GM13976 (cell line): ENCODE results near the gene INTS13.
A peak's percentile ranks its signal among the peaks of the same experiment; 100 is the strongest.

Source experiments
- DNase-seq: peaks from one replicate; pipeline ENCODE4 v3.0.0; 2012; ENCODE audit warnings: low spot score
- in situ Hi-C: fragments of 300-500 bp; cut with MboI; formaldehyde crosslinking; loops from one replicate; pipeline ENCODE4 v1.12.0; 2022; ENCODE audit warnings: low sequenced_read_pairs, mixed read lengths, inconsistent platforms; ENCODE audit not compliant: unreplicated experiment
- TF ChIP-seq, protein P1 (sequence below): IDR thresholded peaks from 2 replicates; pipeline ENCODE4 v1.5.1; 2012; ENCODE audit warnings: borderline replicate concordance, mild to moderate bottlenecking; ENCODE audit not compliant: insufficient read depth; ENCODE audit errors: extremely low read depth, missing control alignments, control extremely low read depth

The INTS13 gene

GRCh38 chr12:26890784-26891183 is 47.0 kb downstream of the INTS13 start:
- in situ Hi-C loops: no loop called here
- TF ChIP-seq, protein P1, sequence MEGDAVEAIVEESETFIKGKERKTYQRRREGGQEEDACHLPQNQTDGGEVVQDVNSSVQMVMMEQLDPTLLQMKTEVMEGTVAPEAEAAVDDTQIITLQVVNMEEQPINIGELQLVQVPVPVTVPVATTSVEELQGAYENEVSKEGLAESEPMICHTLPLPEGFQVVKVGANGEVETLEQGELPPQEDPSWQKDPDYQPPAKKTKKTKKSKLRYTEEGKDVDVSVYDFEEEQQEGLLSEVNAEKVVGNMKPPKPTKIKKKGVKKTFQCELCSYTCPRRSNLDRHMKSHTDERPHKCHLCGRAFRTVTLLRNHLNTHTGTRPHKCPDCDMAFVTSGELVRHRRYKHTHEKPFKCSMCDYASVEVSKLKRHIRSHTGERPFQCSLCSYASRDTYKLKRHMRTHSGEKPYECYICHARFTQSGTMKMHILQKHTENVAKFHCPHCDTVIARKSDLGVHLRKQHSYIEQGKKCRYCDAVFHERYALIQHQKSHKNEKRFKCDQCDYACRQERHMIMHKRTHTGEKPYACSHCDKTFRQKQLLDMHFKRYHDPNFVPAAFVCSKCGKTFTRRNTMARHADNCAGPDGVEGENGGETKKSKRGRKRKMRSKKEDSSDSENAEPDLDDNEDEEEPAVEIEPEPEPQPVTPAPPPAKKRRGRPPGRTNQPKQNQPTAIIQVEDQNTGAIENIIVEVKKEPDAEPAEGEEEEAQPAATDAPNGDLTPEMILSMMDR: no peak
- DNase-seq: no peak

- DNase-seq: peak; percentile 81
- TF ChIP-seq, protein P1: peak; percentile 84
- in situ Hi-C loops: no loop called here
These were observed 52.8 kb downstream of the INTS13 start for GRCh38 chr12:26884765-26885576.

- TF ChIP-seq, protein P1: no peak
- no peak for DNase-seq
- in situ Hi-C loops: no loop called here
These were observed 57.2 kb downstream of the INTS13 start for GRCh38 chr12:26880625-26881024.

DNA sequence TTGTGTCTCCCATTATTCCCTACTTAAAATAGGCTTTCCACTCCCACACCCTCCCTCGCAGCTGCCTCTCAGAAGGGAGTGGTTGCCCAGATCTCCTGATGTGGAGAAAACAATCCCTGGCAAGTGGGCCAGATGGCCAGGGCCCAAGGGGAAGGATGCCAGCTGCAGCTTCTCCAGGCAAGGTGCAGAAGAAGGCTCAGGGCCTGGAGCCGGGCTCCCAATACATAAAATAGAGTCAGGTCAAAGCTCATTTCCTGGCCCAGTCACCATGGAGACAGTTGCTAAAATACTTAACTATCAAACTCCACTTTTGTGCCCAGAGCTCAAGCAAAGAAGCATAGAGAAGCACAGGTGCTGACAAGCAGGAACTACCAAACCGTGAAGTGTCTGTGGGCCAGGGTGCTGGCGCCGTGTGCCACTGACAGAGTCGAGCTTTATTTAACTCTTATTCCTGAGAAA is 59.1 kb downstream of the INTS13 start:
- in situ Hi-C loops: no loop called here
- DNase-seq: no peak
- TF ChIP-seq, protein P1: no peak

DNA sequence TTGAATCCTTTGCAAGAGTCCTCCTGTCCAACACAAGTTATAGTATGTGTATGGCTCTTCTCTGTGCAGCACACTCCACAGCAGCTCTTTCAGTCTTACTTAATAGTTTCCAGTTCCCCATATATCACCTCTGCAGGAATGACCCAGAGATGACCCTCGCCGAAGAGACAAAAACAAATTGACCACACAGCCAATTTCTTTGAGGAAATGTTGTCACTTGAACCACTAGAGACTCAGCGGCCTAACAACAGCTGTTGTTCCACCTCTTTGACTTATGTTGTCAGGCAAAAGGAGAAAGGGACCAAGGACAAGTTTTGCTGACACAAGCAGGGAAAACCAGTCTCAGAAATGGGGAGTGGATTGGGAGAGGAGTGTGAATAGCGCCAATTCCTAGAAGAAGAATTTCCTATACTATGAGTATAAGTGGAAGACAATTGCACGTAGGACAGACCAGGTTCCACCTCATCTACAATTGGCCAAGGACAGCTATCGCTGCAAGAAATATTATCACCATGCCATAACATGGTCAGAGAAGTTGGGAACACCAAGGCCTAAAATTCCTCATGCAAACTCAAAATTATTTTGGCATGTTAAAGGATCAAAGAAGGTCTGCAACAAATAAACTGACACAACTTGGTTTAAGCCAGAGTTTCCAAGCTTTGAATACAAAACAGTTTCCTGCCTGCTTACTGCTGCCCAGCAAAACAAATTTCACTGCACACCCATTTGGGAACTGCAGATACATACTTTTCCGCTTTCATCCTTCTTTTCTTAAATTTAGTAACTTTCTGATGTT is 63.1 kb downstream of the INTS13 start:
- TF ChIP-seq, protein P1: no peak
- in situ Hi-C loops: loop anchor here (25.0 kb wide), 1 partner anchor 762 kb away; no protein-coding TSS in a partner anchor
- DNase-seq: peak; percentile 56

DNA sequence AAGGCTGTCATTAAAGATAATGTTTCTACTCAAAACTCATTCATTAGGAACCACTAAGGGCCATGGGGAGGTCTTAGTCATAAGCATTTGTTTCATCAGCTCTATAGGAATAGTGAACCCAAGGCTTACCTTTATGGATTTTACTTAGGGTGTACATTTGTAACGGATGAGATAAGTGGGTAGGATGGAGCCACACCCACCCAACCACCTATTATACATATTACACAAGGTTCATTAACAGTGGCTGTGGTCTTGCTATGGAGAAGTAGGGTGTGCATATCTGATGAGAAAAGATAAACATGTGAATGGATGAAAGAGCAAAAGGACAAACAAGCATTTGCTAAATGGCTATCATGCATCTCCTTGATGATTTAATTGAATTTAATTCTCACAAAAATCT is 65.2 kb downstream of the INTS13 start:
- TF ChIP-seq, protein P1: no peak
- in situ Hi-C loops: loop anchor here (25.0 kb wide), 1 partner anchor 760 kb away; no protein-coding TSS in a partner anchor
- no peak for DNase-seq
